Neuronal stem cell (in vitro differentiated cells): ENCODE measurements around the gene MAST4.
A peak's percentile ranks its signal among the peaks of the same experiment; 100 is the strongest.

Experiments used
- DNase-seq: peaks from one replicate; pipeline ENCODE4 v3.0.0-alpha.2; 2013; ENCODE audit warnings: low spot score
- H2AFZ ChIP-seq: one replicate; pipeline ENCODE4 v1.6.1; 2013; ENCODE audit warnings: mild to moderate bottlenecking, low read length, inconsistent platforms
- H2AK5ac ChIP-seq: 2 replicates; pipeline ENCODE4 v1.6.1; 2013; ENCODE audit warnings: low read depth, mild to moderate bottlenecking, inconsistent platforms, low read length, moderate library complexity, mixed read lengths
- H2BK120ac ChIP-seq: 2 replicates; pipeline ENCODE4 v1.6.1; 2013; ENCODE audit warnings: low read depth, mild to moderate bottlenecking, inconsistent platforms, low read length, moderate library complexity, mixed read lengths
- H2BK12ac ChIP-seq: one replicate; pipeline ENCODE4 v1.6.1; 2013; ENCODE audit warnings: low read length, inconsistent platforms
- H2BK15ac ChIP-seq: 2 replicates; pipeline ENCODE4 v1.6.1; 2013; ENCODE audit warnings: mild to moderate bottlenecking, low read length, inconsistent platforms, mixed read lengths
- H2BK5ac ChIP-seq: one replicate; pipeline ENCODE4 v1.6.1; 2013; ENCODE audit warnings: inconsistent platforms, mild to moderate bottlenecking, low read length, moderate library complexity
- H3K14ac ChIP-seq: one replicate; pipeline ENCODE4 v1.6.1; 2013; ENCODE audit warnings: low read length, inconsistent platforms
- H3K18ac ChIP-seq: 2 replicates; pipeline ENCODE4 v1.6.1; 2013; ENCODE audit warnings: low read length, inconsistent platforms
- H3K23ac ChIP-seq: 2 replicates; pipeline ENCODE4 v1.6.1; 2013; ENCODE audit warnings: low read depth, mild to moderate bottlenecking, mixed read lengths, low read length, inconsistent platforms; ENCODE audit not compliant: poor library complexity
- H3K27ac ChIP-seq: replicated peaks from 3 replicates; pipeline ENCODE4 v1.5.1; 2013; ENCODE audit warnings: low read length, inconsistent platforms
- H3K27me3 ChIP-seq, 3 experiments: 2 replicates each; pipeline ENCODE4 v1.6.1; 2013; ENCODE audit warnings: low read length in 3 of 3, mild to moderate bottlenecking in 2 of 3, inconsistent platforms in 1 of 3, low read depth in 1 of 3, mixed read lengths in 1 of 3, moderate library complexity in 1 of 3; ENCODE audit not compliant: control insufficient read depth in 3 of 3, insufficient read depth in 3 of 3
- H3K36me3 ChIP-seq, 2 donors: replicated peaks in 1 of 2; 2 replicates each; pipeline ENCODE4 v1.6.1; 2013; ENCODE audit warnings: low read length in 2 of 2; ENCODE audit not compliant: control insufficient read depth in 2 of 2, insufficient read depth in 2 of 2
- H3K4ac ChIP-seq: 2 replicates; pipeline ENCODE4 v1.6.1; 2013; ENCODE audit warnings: inconsistent platforms, mild to moderate bottlenecking, low read length, moderate library complexity
- H3K4me1 ChIP-seq, 2 donors: 1 replicate in 1 of 2; 2 replicates in 1 of 2; pipeline ENCODE4 v1.6.1; 2013; ENCODE audit warnings: low read length in 2 of 2, low read depth in 1 of 2; ENCODE audit not compliant: control insufficient read depth in 2 of 2, insufficient read depth in 1 of 2
- H3K4me2 ChIP-seq: one replicate; pipeline ENCODE4 v1.6.1; 2013; ENCODE audit warnings: mild to moderate bottlenecking, low read length, inconsistent platforms; ENCODE audit not compliant: insufficient read depth, poor library complexity, severe bottlenecking
- H3K4me3 ChIP-seq, 2 donors: 2 replicates each; pipeline ENCODE4 v1.5.1; 2013; ENCODE audit warnings: low read length in 2 of 2, mild to moderate bottlenecking in 2 of 2, inconsistent platforms in 1 of 2, moderate library complexity in 1 of 2
- H3K79me1 ChIP-seq: one replicate; pipeline ENCODE4 v1.6.1; 2013; ENCODE audit warnings: low read depth, mild to moderate bottlenecking, inconsistent platforms, low read length, moderate library complexity
- H3K9ac ChIP-seq: one replicate; pipeline ENCODE4 v1.6.1; 2013; ENCODE audit warnings: mild to moderate bottlenecking, low read depth, low read length, inconsistent platforms; ENCODE audit not compliant: poor library complexity
- H3K9me3 ChIP-seq, 2 donors: replicated peaks in 1 of 2; 2 replicates each; pipeline versions ENCODE3 to v1.6.1; 2013; ENCODE audit warnings: low read length in 2 of 2, mild to moderate bottlenecking in 2 of 2, inconsistent platforms in 1 of 2, low read depth in 1 of 2, mixed read lengths in 1 of 2, moderate library complexity in 1 of 2; ENCODE audit not compliant: control insufficient read depth in 2 of 2, insufficient read depth in 1 of 2
- H4K8ac ChIP-seq: one replicate; pipeline ENCODE4 v1.6.1; 2013; ENCODE audit warnings: low read depth, mild to moderate bottlenecking, inconsistent platforms, low read length, moderate library complexity
- H4K91ac ChIP-seq: one replicate; pipeline ENCODE4 v1.6.1; 2013; ENCODE audit warnings: low read length, low read depth, mild to moderate bottlenecking, inconsistent platforms; ENCODE audit not compliant: poor library complexity
- WGBS, 2 donors: extraction: QIAGEN DNeasy Blood & Tissue Kit; methylation state at CpG; one replicate each; pipeline ENCODE4 v1.1.7; 2013; ENCODE audit warnings: missing lambda C conversion rate in 2 of 2, mixed read lengths in 1 of 2; ENCODE audit not compliant: insufficient read length in 2 of 2, insufficient replicate concordance in 1 of 2; ENCODE audit errors: extremely low coverage in 2 of 2; 5-methylcytosine and 5-hydroxymethylcytosine counted together

MAST4 gene

GRCh38 chr5:67095346-67096171 is 499.4 kb downstream of the MAST4 start:
- H3K9me3 ChIP-seq = no peaks in the 10 kb centered on the region

GRCh38 chr5:67098656-67099055 is 502.5 kb downstream of the MAST4 start:
- Histone ChIP-seq H3K4me1 (peaks cover 10 to 22% of the 10 kb centered on the region in 2 donors), H3K4me2 (no peak overlapping the region), H2BK120ac (no peak overlapping the region), H2BK12ac (no peak overlapping the region), H2BK5ac (no peak overlapping the region), H3K4ac (no peak overlapping the region), H3K9me3 (no peaks in the 10 kb centered on the region), H2AFZ (no peak overlapping the region), H2AK5ac (no peak overlapping the region), H3K23ac (no peak overlapping the region), H3K36me3 (no peaks in the 10 kb centered on the region), H3K27me3 (no peaks in the 10 kb centered on the region), H4K91ac (no peak overlapping the region), H3K18ac (no peak overlapping the region), H3K4me3 (no peak overlapping the region), H4K8ac (no peak overlapping the region), H3K27ac (no peak overlapping the region), H3K14ac (no peak overlapping the region), H3K79me1 (no peaks in the 10 kb centered on the region), H3K9ac (no peak overlapping the region), H2BK15ac (no peak overlapping the region)
- DNase-seq = no peak

More at GRCh38 chr5:67095346-67096171, 499.4 kb downstream of the MAST4 start:
- no CpG with 5 or more reads among the region's 8 CpGs for WGBS, 2 donors
- H4K91ac ChIP-seq = no peak overlapping the region
- peaks cover 12 to 38% of the 10 kb centered on the region in 2 donors for H3K4me1 ChIP-seq
- no peak overlapping the region for H2BK15ac ChIP-seq
- H3K18ac ChIP-seq = no peak overlapping the region
- H4K8ac ChIP-seq = no peak overlapping the region
- no peak overlapping the region for H2BK12ac ChIP-seq
- no peaks in the 10 kb centered on the region for H3K27me3 ChIP-seq
- no peaks in the 10 kb centered on the region for H3K79me1 ChIP-seq
- H2BK5ac ChIP-seq = no peak overlapping the region
- H3K4me2 ChIP-seq = no peak overlapping the region
- no peaks in the 10 kb centered on the region for H3K36me3 ChIP-seq
- H3K4ac ChIP-seq = no peak overlapping the region
- H2AK5ac ChIP-seq = no peak overlapping the region
- H3K23ac ChIP-seq = no peak overlapping the region
- no peak for DNase-seq
- no peak overlapping the region for H2BK120ac ChIP-seq
- no peak overlapping the region for H2AFZ ChIP-seq
- no peak overlapping the region for H3K9ac ChIP-seq
- no peak overlapping the region for H3K14ac ChIP-seq
- no peak overlapping the region for H3K4me3 ChIP-seq
- H3K27ac ChIP-seq = peak overlapping the region; percentile 25

- H4K91ac ChIP-seq = no peak overlapping the region
- no peaks in the 10 kb centered on the region for H3K79me1 ChIP-seq
- no peak overlapping the region for H4K8ac ChIP-seq
- peaks cover 2 to 8% of the 10 kb centered on the region in 2 donors for H3K4me1 ChIP-seq
- H3K9ac ChIP-seq = no peak overlapping the region
- no peak overlapping the region for H2BK15ac ChIP-seq
- H3K18ac ChIP-seq = no peak overlapping the region
- H2BK5ac ChIP-seq = no peak overlapping the region
- no peaks in the 10 kb centered on the region for H3K9me3 ChIP-seq
- no peaks in the 10 kb centered on the region for H3K36me3 ChIP-seq
- H2BK120ac ChIP-seq = no peak overlapping the region
- no peak overlapping the region for H3K14ac ChIP-seq
- no peak overlapping the region for H3K27ac ChIP-seq
- no peaks in the 10 kb centered on the region for H3K27me3 ChIP-seq
- WGBS, 2 donors = no CpG with 5 or more reads among the region's 10 CpGs
- no peak overlapping the region for H3K23ac ChIP-seq
- no peak overlapping the region for H2AFZ ChIP-seq
- no peak overlapping the region for H3K4me2 ChIP-seq
- no peak overlapping the region for H3K4ac ChIP-seq
- H2AK5ac ChIP-seq = no peak overlapping the region
- no peak overlapping the region for H2BK12ac ChIP-seq
- no peak for DNase-seq
- no peak overlapping the region for H3K4me3 ChIP-seq
Observed at GRCh38 chr5:67100301-67100700, 504.1 kb downstream of the MAST4 start.

GRCh38 chr5:67102708-67103107 is 506.5 kb downstream of the MAST4 start:
- Histone ChIP-seq H2BK15ac (no peak overlapping the region), H3K4me2 (no peak overlapping the region), H4K91ac (no peak overlapping the region), H3K27me3 (no peaks in the 10 kb centered on the region), H2AK5ac (no peak overlapping the region), H3K36me3 (no peaks in the 10 kb centered on the region), H3K18ac (peak overlapping the region; percentile 60), H2BK5ac (no peak overlapping the region), H2BK12ac (no peak overlapping the region), H3K23ac (no peak overlapping the region), H2AFZ (no peak overlapping the region), H2BK120ac (no peak overlapping the region), H3K14ac (no peak overlapping the region), H3K4ac (no peak overlapping the region), H4K8ac (no peak overlapping the region), H3K9ac (no peak overlapping the region), H3K9me3 (no peaks in the 10 kb centered on the region), H3K4me3 (no peak overlapping the region), H3K79me1 (no peaks in the 10 kb centered on the region), H3K27ac (no peak overlapping the region), H3K4me1 (peaks cover 0 to 2% of the 10 kb centered on the region in 2 donors)
- WGBS, 2 donors = no CpG with 5 or more reads among the region's 4 CpGs
- DNase-seq = no peak
